HCT116 (cell line): ENCODE data around the gene AKAP13. TPM values are rescaled to one million over a fixed set of nuclear protein-coding genes. Genes with fewer than 3 reads are reported as not detected.

ENCODE experiments used
- ATAC-seq: fragments of 200-7000 bp; cut with Tn5 transposase; 2 replicates; pipeline ENCODE4 v1.9.1; 2020; ENCODE audit warnings: mild to moderate bottlenecking, moderate library complexity
- BruUV-seq: library from RNA; stranded (reverse); fragments of 400-500 nt; replicated peaks from 2 replicates; lab custom pipeline; 2021; lab: Mats Ljungman, UMichigan
- CTCF ChIA-PET: fragments of 300-600 bp; sonication (Branson Sonifier 250); formaldehyde crosslinking; loops from one replicate; lab custom pipeline; 2021; ENCODE audit warnings: antibody characterized with exemption; lab: Charles Lee
- POLR2A ChIA-PET: fragments of 300-600, 350-600 bp; sonication (Branson Sonifier 250); formaldehyde crosslinking; loops from one replicate; lab custom pipeline; 2021; ENCODE audit warnings: antibody characterized with exemption; lab: Charles Lee
- RAD21 ChIA-PET, 2 experiments: fragments of 300-600 bp; sonication (Branson Sonifier 250); formaldehyde crosslinking; loops; one replicate each; lab custom pipeline; 2023; ENCODE audit warnings: low total read pairs in 2 of 2; ENCODE audit not compliant: uncharacterized antibody in 2 of 2, unreplicated experiment in 2 of 2, low non-redundant PET in 1 of 2; lab: Charles Lee
- DNase-seq: peaks from one replicate; pipeline ENCODE4 v3.0.0-alpha.2; 2010; ENCODE audit warnings: low read depth, low spot score
- H2AFZ ChIP-seq: fragments of 200-600 bp; shearing (Covaris generic), sonication (generic); 2 replicates; pipeline ENCODE4 v1.6.1; 2017; ENCODE audit warnings: low read depth, mixed run types, mixed read lengths, antibody characterized with exemption, low read length; ENCODE audit not compliant: poor library complexity, severe bottlenecking
- H3K27ac ChIP-seq: 2 replicates; pipeline ENCODE4 v1.5.1; 2012; ENCODE audit warnings: low read depth, low read length
- H3K27me3 ChIP-seq: fragments of 200-600 bp; sonication (generic); 2 replicates; pipeline ENCODE4 v1.6.1; 2016; ENCODE audit warnings: mixed run types, low read length, mixed read lengths; ENCODE audit not compliant: insufficient read depth
- H3K36me3 ChIP-seq, 2 experiments: fragments of 200-500 bp in 1 of 2; fragments of 200-600 bp in 1 of 2; sonication (Bioruptor generic) in 1 of 2; sonication (generic) in 1 of 2; 2 replicates each; pipeline versions ENCODE4 v1.5.1 to v1.6.1; 2014 to 2016; ENCODE audit warnings: low read length in 2 of 2, inconsistent platforms in 1 of 2, mixed read lengths in 1 of 2, mixed run types in 1 of 2; ENCODE audit not compliant: insufficient read depth in 2 of 2, control insufficient read depth in 1 of 2
- H3K4me1 ChIP-seq, 2 experiments: fragments of 200-600 bp in 1 of 2; sonication (generic) in 1 of 2; 2 replicates each; pipeline versions ENCODE4 v1.5.1 to v1.6.1; 2012 to 2017; ENCODE audit warnings: low read length in 2 of 2, inconsistent platforms in 1 of 2, mild to moderate bottlenecking in 1 of 2, mixed read lengths in 1 of 2, mixed run types in 1 of 2, moderate library complexity in 1 of 2; ENCODE audit not compliant: insufficient read depth in 2 of 2, control insufficient read depth in 1 of 2
- H3K4me2 ChIP-seq: fragments of 200-600 bp; sonication (generic); 2 replicates; pipeline ENCODE4 v1.6.1; 2017; ENCODE audit warnings: mixed run types, low read length, mixed read lengths
- H3K4me3 ChIP-seq, 2 experiments: fragments of 200-600 bp in 1 of 2; sonication (generic) in 1 of 2; replicated peaks in 1 of 2; 2 replicates each; pipeline ENCODE4 v1.5.1; 2011 to 2016; ENCODE audit warnings: low read length in 2 of 2, control low read depth in 1 of 2, low read depth in 1 of 2, mild to moderate bottlenecking in 1 of 2, mixed read lengths in 1 of 2, mixed run types in 1 of 2
- H3K79me2 ChIP-seq: fragments of 200-600 bp; sonication (generic); 2 replicates; pipeline ENCODE4 v1.6.1; 2017; ENCODE audit warnings: mild to moderate bottlenecking, mixed run types, low read length, moderate library complexity, mixed read lengths; ENCODE audit not compliant: insufficient read depth
- H3K9ac ChIP-seq: fragments of 200-600 bp; sonication (generic); 2 replicates; pipeline ENCODE4 v1.6.1; 2016; ENCODE audit warnings: low read length, mixed read lengths
- H3K9me2 ChIP-seq: fragments of 200-600 bp; sonication (generic), shearing (Covaris generic); 2 replicates; pipeline ENCODE4 v1.6.1; 2017; ENCODE audit warnings: mixed run types, mild to moderate bottlenecking, moderate library complexity; ENCODE audit not compliant: insufficient read depth
- H3K9me3 ChIP-seq, 2 experiments: fragments of 200-500 bp in 1 of 2; fragments of 200-600 bp in 1 of 2; sonication (Bioruptor generic) in 1 of 2; sonication (generic) in 1 of 2; 2 replicates each; pipeline ENCODE4 v1.6.1; 2014 to 2017; ENCODE audit warnings: low read length in 2 of 2, mixed read lengths in 2 of 2, inconsistent platforms in 1 of 2, low read depth in 1 of 2, mild to moderate bottlenecking in 1 of 2, mixed run types in 1 of 2, moderate library complexity in 1 of 2; ENCODE audit not compliant: control insufficient read depth in 1 of 2, insufficient read depth in 1 of 2
- H4K20me1 ChIP-seq: fragments of 200-600 bp; sonication (generic), shearing (Covaris generic); 2 replicates; pipeline ENCODE4 v1.6.1; 2017; ENCODE audit warnings: mixed run types, mild to moderate bottlenecking, moderate library complexity; ENCODE audit not compliant: insufficient read depth
- CBX3 ChIP-seq: IDR thresholded peaks from 2 replicates; pipeline ENCODE4 v1.6.1; 2012; ENCODE audit warnings: low read depth
- CEBPB ChIP-seq: IDR thresholded peaks from 2 replicates; pipeline ENCODE4 v1.6.1; 2012; ENCODE audit warnings: low read depth
- ELF1 ChIP-seq: IDR thresholded peaks from 2 replicates; pipeline ENCODE4 v1.6.1; 2012; ENCODE audit warnings: low read depth, borderline replicate concordance
- EZH2 ChIP-seq: fragments of 200-600 bp; sonication (generic); IDR thresholded peaks from 2 replicates; pipeline ENCODE4 v1.6.1; 2017; ENCODE audit warnings: antibody characterized with exemption, mixed run types
- FOSL1 ChIP-seq: IDR thresholded peaks from 2 replicates; pipeline ENCODE4 v1.6.1; 2012; ENCODE audit warnings: low read depth
- JUND ChIP-seq: IDR thresholded peaks from 2 replicates; pipeline ENCODE4 v1.6.1; 2012
- POLR2A ChIP-seq: IDR thresholded peaks from 2 replicates; pipeline ENCODE4 v1.7.0; 2011; ENCODE audit warnings: borderline replicate concordance; ENCODE audit not compliant: insufficient read depth, insufficient read length; ENCODE audit errors: extremely low read depth
- POLR2AphosphoS5 ChIP-seq: IDR thresholded peaks from 2 replicates; pipeline ENCODE4 v1.6.1; 2011; ENCODE audit warnings: mild to moderate bottlenecking, low read depth, low read length, moderate library complexity
- RAD21 ChIP-seq: IDR thresholded peaks from 2 replicates; pipeline ENCODE4 v1.6.1; 2012; ENCODE audit warnings: low read depth, mild to moderate bottlenecking
- SP1 ChIP-seq: IDR thresholded peaks from 2 replicates; pipeline ENCODE4 v1.6.1; 2012; ENCODE audit warnings: low read depth
- SRF ChIP-seq: IDR thresholded peaks from 2 replicates; pipeline ENCODE4 v1.6.1; 2012; ENCODE audit warnings: low read depth
- TCF7L2 ChIP-seq: IDR thresholded peaks from 2 replicates; pipeline ENCODE4 v1.7.0; 2011; ENCODE audit warnings: borderline replicate concordance, inconsistent platforms; ENCODE audit not compliant: insufficient read depth, insufficient read length; ENCODE audit errors: extremely low read depth
- YY1 ChIP-seq: IDR thresholded peaks from 2 replicates; pipeline ENCODE4 v1.6.1; 2011; ENCODE audit warnings: low read length, low read depth, moderate library complexity, mild to moderate bottlenecking; ENCODE audit not compliant: insufficient replicate concordance; ENCODE audit errors: extremely low read depth
- ZFX ChIP-seq: fragments of 450-650 bp; IDR thresholded peaks from 2 replicates; pipeline ENCODE4 v1.6.1; 2017
- ZNF274 ChIP-seq: fragments of 200-500 bp; sonication (Bioruptor generic); IDR thresholded peaks from 2 replicates; pipeline ENCODE4 v1.6.1; 2014; ENCODE audit warnings: mild to moderate bottlenecking, low read depth, low read length, inconsistent platforms
- intact Hi-C: fragments of 100-400 bp; cut with micrococcal nuclease; formaldehyde crosslinking; loops from 2 replicates; pipeline ENCODE4 v1.10.0; 2022
- total RNA-seq: library from RNA; stranded (reverse); gene quantifications from one replicate; pipeline ENCODE4 v1.2.1, GENCODE V29; 2021; ENCODE audit not compliant: unreplicated experiment
- TF ChIP-seq, protein P1 (sequence below): IDR thresholded peaks from 2 replicates; pipeline ENCODE4 v1.6.1; 2012
- TF ChIP-seq, protein P2 (sequence below): IDR thresholded peaks from 2 replicates; pipeline ENCODE4 v1.6.1; 2012
- TF ChIP-seq, protein P3 (sequence below): IDR thresholded peaks from 2 replicates; pipeline ENCODE4 v1.6.1; 2012; ENCODE audit warnings: low read depth

The AKAP13 gene
- total RNA-seq, 1 experiment from 2014 or later: 43.1 TPM

DNA sequence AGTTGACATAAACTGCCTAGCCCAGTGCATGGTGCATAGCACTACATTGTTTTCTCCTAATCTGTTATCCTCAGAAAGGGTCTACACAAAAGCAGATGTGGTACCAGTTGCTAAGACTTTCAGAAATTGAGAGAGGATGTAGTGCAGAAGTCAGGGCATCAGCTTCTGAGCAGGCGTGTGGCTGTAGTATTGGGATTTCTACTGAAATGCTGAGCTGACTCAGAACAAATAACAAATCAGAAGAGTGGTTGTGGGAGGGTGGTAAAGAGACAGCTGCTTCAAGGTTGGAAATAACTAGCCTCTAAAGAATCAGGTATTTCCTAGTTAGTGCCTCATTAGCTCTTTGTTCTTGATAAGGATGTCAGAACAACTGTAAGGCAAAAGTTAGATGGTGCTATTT, 161.3 kb downstream of the AKAP13 start:
- no TSS peak for BruUV-seq
- no peak for DNase-seq
- Histone ChIP-seq H3K4me2 (no peak overlapping the region), H3K4me1 (no peaks in the 10 kb centered on the region), H3K27ac (no peak overlapping the region), H4K20me1 (no peaks in the 10 kb centered on the region), H3K27me3 (no peaks in the 10 kb centered on the region), H3K9ac (no peak overlapping the region), H3K9me2 (no peaks in the 10 kb centered on the region), H3K4me3 (no peak overlapping the region), H3K79me2 (no peaks in the 10 kb centered on the region), H2AFZ (no peak overlapping the region), H3K36me3 (peaks cover 0 to 2% of the 10 kb centered on the region in 2 experiments; a peak in 1 of 4 replicates), H3K9me3 (no peaks in the 10 kb centered on the region)
- intact Hi-C loops: no loop called here
- TF ChIP-seq FOSL1: no peak
- TF ChIP-seq, protein P1, sequence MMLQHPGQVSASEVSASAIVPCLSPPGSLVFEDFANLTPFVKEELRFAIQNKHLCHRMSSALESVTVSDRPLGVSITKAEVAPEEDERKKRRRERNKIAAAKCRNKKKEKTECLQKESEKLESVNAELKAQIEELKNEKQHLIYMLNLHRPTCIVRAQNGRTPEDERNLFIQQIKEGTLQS: no peak
- no peak for TF ChIP-seq ZFX
- TF ChIP-seq RAD21: no peak
- no peak for TF ChIP-seq JUND
- TF ChIP-seq SP1: no peak
- no peak for TF ChIP-seq ELF1
- no peak for TF ChIP-seq POLR2AphosphoS5
- TF ChIP-seq, protein P2, sequence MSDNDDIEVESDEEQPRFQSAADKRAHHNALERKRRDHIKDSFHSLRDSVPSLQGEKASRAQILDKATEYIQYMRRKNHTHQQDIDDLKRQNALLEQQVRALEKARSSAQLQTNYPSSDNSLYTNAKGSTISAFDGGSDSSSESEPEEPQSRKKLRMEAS: no peak
- no peak for TF ChIP-seq POLR2A
- TF ChIP-seq SRF: no peak
- RAD21 ChIA-PET: no interaction called here
- POLR2A ChIA-PET: no interaction called here
- no peak for ATAC-seq
- CTCF ChIA-PET: no interaction called here

DNA sequence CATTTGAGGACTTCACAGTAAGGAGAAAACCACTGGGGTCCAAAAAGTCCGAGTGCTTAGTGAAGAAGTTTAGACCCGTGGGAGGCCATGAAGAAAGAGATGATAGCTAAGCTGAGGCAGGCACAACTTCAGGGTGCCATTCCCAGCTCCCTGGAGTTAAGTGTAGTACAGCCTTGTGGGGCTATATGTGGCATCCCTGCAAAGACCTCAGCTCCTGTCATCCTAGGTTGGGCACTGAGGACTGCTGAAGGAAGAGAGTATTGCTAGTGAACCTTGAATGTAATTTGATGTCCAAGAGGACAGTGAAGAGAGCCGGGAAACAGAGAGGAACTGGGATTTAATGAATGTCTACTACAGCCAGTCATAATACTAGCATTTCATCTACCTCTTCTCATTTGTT, 162.1 kb downstream of the AKAP13 start:
- Histone ChIP-seq H3K9me2 (no peaks in the 10 kb centered on the region), H3K4me1 (no peaks in the 10 kb centered on the region), H3K9me3 (no peaks in the 10 kb centered on the region), H4K20me1 (no peaks in the 10 kb centered on the region), H3K9ac (no peak overlapping the region), H3K79me2 (no peaks in the 10 kb centered on the region), H3K27me3 (no peaks in the 10 kb centered on the region), H3K27ac (no peak overlapping the region), H3K4me3 (no peak overlapping the region), H3K36me3 (peaks cover 0 to 2% of the 10 kb centered on the region in 2 experiments; a peak in 1 of 4 replicates), H3K4me2 (no peak overlapping the region), H2AFZ (no peak overlapping the region)
- ATAC-seq (no peak), DNase-seq (no peak)
- BruUV-seq: no TSS peak
- ChIA-PET POLR2A (no interaction called here), RAD21 (interaction anchor here in 1 of 2 experiments (1.2 kb wide), 1 partner anchor 211 kb away, joined by 3 read pairs; no protein-coding TSS in a partner anchor), CTCF (no interaction called here)
- intact Hi-C loops: no loop called here
- TF ChIP-seq YY1 (no peak), TCF7L2 (no peak), ZFX (no peak), JUND (no peak), FOSL1 (no peak), ELF1 (no peak), CEBPB (no peak), EZH2 (no peak), ZNF274 (no peak), SRF (no peak), CBX3 (no peak), POLR2A (no peak)
- TF ChIP-seq, protein P3, sequence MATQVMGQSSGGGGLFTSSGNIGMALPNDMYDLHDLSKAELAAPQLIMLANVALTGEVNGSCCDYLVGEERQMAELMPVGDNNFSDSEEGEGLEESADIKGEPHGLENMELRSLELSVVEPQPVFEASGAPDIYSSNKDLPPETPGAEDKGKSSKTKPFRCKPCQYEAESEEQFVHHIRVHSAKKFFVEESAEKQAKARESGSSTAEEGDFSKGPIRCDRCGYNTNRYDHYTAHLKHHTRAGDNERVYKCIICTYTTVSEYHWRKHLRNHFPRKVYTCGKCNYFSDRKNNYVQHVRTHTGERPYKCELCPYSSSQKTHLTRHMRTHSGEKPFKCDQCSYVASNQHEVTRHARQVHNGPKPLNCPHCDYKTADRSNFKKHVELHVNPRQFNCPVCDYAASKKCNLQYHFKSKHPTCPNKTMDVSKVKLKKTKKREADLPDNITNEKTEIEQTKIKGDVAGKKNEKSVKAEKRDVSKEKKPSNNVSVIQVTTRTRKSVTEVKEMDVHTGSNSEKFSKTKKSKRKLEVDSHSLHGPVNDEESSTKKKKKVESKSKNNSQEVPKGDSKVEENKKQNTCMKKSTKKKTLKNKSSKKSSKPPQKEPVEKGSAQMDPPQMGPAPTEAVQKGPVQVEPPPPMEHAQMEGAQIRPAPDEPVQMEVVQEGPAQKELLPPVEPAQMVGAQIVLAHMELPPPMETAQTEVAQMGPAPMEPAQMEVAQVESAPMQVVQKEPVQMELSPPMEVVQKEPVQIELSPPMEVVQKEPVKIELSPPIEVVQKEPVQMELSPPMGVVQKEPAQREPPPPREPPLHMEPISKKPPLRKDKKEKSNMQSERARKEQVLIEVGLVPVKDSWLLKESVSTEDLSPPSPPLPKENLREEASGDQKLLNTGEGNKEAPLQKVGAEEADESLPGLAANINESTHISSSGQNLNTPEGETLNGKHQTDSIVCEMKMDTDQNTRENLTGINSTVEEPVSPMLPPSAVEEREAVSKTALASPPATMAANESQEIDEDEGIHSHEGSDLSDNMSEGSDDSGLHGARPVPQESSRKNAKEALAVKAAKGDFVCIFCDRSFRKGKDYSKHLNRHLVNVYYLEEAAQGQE: no peak
- TF ChIP-seq, protein P1: no peak
- TF ChIP-seq, protein P2: no peak
